K562 (cell line): Measurements from ENCODE around the gene ZDHHC16.

Experiments used
- MXI1 ChIP-seq: IDR thresholded peaks from 2 replicates; pipeline ENCODE4 v1.6.1; 2011; ENCODE audit warnings: low read depth, mild to moderate bottlenecking, improper control_type of control experiment, low read length
- RBM22 ChIP-seq: fragments of 200-400 bp; formaldehyde crosslinking; IDR thresholded peaks from 2 replicates; pipeline ENCODE4 v1.6.1; 2018; ENCODE audit warnings: low read length, low read depth; ENCODE audit not compliant: poor library complexity, severe bottlenecking
- RBM39 ChIP-seq: fragments of 200-400 bp; formaldehyde crosslinking; optimal IDR thresholded peaks from 2 replicates; pipeline ENCODE3; 2018; ENCODE audit warnings: low read depth, low read length
- RFX5 ChIP-seq: IDR thresholded peaks from 2 replicates; pipeline ENCODE4 v1.6.1; 2011; ENCODE audit warnings: low read depth, mild to moderate bottlenecking, improper control_type of control experiment, low read length
- SIN3B ChIP-seq: fragments of 450-650 bp; IDR thresholded peaks from 2 replicates; pipeline ENCODE4 v1.6.1; 2017; ENCODE audit warnings: low read depth, mild to moderate bottlenecking, moderate library complexity
- ZBTB8A ChIP-seq: fragments of 450-650 bp; IDR thresholded peaks from 2 replicates; pipeline ENCODE4 v1.6.1; 2018; ENCODE audit warnings: mild to moderate bottlenecking, moderate library complexity; ENCODE audit not compliant: partially characterized antibody
- TF ChIP-seq, protein P1 (sequence below), 2 experiments: IDR thresholded peaks; 2 replicates each; pipeline ENCODE4 v1.6.1; 2011; ENCODE audit warnings: borderline replicate concordance in 1 of 2, control low read depth in 1 of 2, low read depth in 1 of 2, low read length in 1 of 2, mild to moderate bottlenecking in 1 of 2, mixed read lengths in 1 of 2, moderate library complexity in 1 of 2; ENCODE audit not compliant: insufficient read depth in 1 of 2, insufficient read length in 1 of 2, poor library complexity in 1 of 2, severe bottlenecking in 1 of 2; ENCODE audit errors: extremely low read depth in 1 of 2
- TF ChIP-seq, protein P2 (sequence below): sonication (generic); formaldehyde crosslinking; IDR thresholded peaks from 2 replicates; pipeline ENCODE4 v1.8.0; 2022; ENCODE audit warnings: missing genetic modification reagents, mild to moderate bottlenecking, moderate library complexity, borderline replicate concordance
- TF ChIP-seq, protein P3 (sequence below): sonication (generic); formaldehyde crosslinking; IDR thresholded peaks from 2 replicates; pipeline ENCODE4 v1.8.1; 2023; ENCODE audit warnings: mild to moderate bottlenecking, missing genetic modification reagents

DNA sequence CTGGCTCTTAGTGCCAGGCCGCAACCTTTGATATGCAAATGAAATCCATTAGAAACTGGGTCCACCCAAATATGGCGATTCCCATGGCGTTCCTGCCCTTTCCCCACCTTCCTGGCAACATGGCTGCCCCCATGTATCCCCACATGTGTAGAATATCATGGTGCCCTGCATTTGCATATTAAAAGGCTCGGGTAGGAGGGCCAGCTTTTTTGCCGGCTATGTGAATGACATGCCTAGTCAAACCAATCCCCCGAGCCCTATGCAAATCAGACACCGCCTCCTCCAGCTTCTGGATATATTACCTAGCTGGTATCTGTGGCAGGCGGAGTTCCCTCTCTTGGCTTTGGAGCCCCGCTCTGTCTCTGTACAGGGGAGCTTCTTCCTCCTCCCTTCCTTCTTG is 34.0 kb downstream of the ZDHHC16 start:
- TF ChIP-seq, protein P1, sequence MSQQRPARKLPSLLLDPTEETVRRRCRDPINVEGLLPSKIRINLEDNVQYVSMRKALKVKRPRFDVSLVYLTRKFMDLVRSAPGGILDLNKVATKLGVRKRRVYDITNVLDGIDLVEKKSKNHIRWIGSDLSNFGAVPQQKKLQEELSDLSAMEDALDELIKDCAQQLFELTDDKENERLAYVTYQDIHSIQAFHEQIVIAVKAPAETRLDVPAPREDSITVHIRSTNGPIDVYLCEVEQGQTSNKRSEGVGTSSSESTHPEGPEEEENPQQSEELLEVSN (IDR thresholded peaks at IDR 0.05; ENCODE audit: borderline replicate concordance in 1 of 2, extremely low read depth in 1 of 2, insufficient read depth in 1 of 2, insufficient read length in 1 of 2, low read depth in 1 of 2, low read length in 1 of 2, poor library complexity in 1 of 2, severe bottlenecking in 1 of 2) = no peak
- TF ChIP-seq ZBTB8A (no peak), RFX5 (no peak), SIN3B (no peak), MXI1 (no peak), RBM39 (no peak), RBM22 (no peak)
- TF ChIP-seq, protein P2, sequence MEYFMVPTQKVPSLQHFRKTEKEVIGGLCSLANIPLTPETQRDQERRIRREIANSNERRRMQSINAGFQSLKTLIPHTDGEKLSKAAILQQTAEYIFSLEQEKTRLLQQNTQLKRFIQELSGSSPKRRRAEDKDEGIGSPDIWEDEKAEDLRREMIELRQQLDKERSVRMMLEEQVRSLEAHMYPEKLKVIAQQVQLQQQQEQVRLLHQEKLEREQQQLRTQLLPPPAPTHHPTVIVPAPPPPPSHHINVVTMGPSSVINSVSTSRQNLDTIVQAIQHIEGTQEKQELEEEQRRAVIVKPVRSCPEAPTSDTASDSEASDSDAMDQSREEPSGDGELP (CRISPR knock-in tag) = no peak
- TF ChIP-seq, protein P3, sequence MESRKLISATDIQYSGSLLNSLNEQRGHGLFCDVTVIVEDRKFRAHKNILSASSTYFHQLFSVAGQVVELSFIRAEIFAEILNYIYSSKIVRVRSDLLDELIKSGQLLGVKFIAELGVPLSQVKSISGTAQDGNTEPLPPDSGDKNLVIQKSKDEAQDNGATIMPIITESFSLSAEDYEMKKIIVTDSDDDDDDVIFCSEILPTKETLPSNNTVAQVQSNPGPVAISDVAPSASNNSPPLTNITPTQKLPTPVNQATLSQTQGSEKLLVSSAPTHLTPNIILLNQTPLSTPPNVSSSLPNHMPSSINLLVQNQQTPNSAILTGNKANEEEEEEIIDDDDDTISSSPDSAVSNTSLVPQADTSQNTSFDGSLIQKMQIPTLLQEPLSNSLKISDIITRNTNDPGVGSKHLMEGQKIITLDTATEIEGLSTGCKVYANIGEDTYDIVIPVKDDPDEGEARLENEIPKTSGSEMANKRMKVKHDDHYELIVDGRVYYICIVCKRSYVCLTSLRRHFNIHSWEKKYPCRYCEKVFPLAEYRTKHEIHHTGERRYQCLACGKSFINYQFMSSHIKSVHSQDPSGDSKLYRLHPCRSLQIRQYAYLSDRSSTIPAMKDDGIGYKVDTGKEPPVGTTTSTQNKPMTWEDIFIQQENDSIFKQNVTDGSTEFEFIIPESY = no peak
